ENCODE results near the gene ASTN2.

GRCh38 chr9:117035546-117035945 is 379.3 kb downstream of the ASTN2 start:
- TF ChIP-seq CTCF (IDR thresholded peaks at IDR 0.05; ENCODE audit: low read depth, low read length): no peak
- TF ChIP-seq POLR2A (IDR thresholded peaks at IDR 0.05; ENCODE audit: extremely low read depth, insufficient read length): no peak
- TF ChIP-seq, protein P1, sequence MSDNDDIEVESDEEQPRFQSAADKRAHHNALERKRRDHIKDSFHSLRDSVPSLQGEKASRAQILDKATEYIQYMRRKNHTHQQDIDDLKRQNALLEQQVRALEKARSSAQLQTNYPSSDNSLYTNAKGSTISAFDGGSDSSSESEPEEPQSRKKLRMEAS (IDR thresholded peaks at IDR 0.05; ENCODE audit: low read depth, low read length): no peak
